ENCODE measurements around the gene RHEB.

DNA sequence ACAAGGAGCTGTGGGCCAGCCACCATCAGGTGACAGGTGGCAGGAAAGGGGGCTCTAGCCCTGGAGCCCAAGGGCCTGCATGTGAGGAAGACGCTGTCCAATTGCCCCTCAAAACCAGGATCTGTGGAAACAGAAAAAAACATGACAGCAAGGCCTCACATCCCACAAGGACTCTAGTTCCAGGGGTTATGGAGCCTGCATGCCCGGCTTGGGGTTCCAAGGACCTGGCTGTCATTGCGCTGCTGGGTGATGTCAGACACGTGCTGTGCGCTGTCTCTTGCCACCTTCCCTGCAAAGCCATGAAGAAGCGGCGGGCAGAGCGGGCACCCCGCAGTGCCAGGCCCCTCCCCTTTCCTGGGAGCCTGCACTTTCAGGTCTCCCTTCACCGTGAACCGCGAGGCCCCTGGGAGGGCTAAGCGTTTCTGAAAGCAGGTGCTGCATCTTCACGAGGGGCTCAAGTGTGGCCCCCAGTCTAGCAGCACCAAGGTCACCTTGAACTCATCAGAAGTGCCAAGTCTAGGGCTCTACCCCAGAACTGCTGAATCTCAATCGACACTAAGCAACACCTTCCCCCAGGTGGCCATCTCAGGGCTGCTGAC is 64.7 kb downstream of the RHEB start:
- TF ChIP-seq TAF1 (IDR thresholded peaks at IDR 0.05; ENCODE audit: low read depth) (no peak), FOXM1 (IDR thresholded peaks at IDR 0.05; ENCODE audit: borderline replicate concordance, low read depth) (no peak), RAD21 (IDR thresholded peaks at IDR 0.05; ENCODE audit: low read depth) (no peak), CEBPB (IDR thresholded peaks at IDR 0.05) (no peak), EP300 (IDR thresholded peaks at IDR 0.05; ENCODE audit: borderline replicate concordance) (no peak)
- TF ChIP-seq, protein P1, sequence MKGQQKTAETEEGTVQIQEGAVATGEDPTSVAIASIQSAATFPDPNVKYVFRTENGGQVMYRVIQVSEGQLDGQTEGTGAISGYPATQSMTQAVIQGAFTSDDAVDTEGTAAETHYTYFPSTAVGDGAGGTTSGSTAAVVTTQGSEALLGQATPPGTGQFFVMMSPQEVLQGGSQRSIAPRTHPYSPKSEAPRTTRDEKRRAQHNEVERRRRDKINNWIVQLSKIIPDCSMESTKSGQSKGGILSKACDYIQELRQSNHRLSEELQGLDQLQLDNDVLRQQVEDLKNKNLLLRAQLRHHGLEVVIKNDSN (IDR thresholded peaks at IDR 0.05): no peak
